Sigmoid colon (tissue), 7 donors: ENCODE measurements around the gene SUGP1. TPM values are rescaled to one million over a fixed set of nuclear protein-coding genes. Genes with fewer than 3 reads are reported as not detected.

ENCODE experiments used
- DNase-seq: peaks from one replicate; pipeline ENCODE4 v3.0.0-alpha.2; 2019
- H3K27ac ChIP-seq, 4 donors: fragments of 200-600 bp; sonication (generic); one replicate each; pipeline ENCODE4 v1.5.1; 2016 to 2019; ENCODE audit warnings: mild to moderate bottlenecking in 1 of 4
- H3K27me3 ChIP-seq, 3 donors: fragments of 200-600 bp; sonication (generic); one replicate each; pipeline ENCODE4 v1.5.1; 2019; ENCODE audit warnings: mild to moderate bottlenecking in 1 of 3
- H3K36me3 ChIP-seq, 4 donors: fragments of 200-600 bp; sonication (generic); one replicate each; pipeline ENCODE4 v1.5.1; 2016 to 2019
- H3K4me1 ChIP-seq, 4 donors: fragments of 200-600 bp; sonication (generic); one replicate each; pipeline ENCODE4 v1.5.1; 2017 to 2019
- H3K4me3 ChIP-seq, 4 donors: fragments of 200-600 bp; sonication (generic); one replicate each; pipeline ENCODE4 v1.5.1; 2017 to 2019; ENCODE audit warnings: mild to moderate bottlenecking in 2 of 4, moderate library complexity in 1 of 4
- H3K9me3 ChIP-seq, 4 donors: fragments of 200-600 bp in 3 of 4; sonication (generic) in 3 of 4; one replicate each; pipeline versions ENCODE4 v1.5.1 to v1.6.1; 2013 to 2019
- CTCF ChIP-seq, 4 experiments: fragments of 450-650 bp in 3 of 4; fragments of 200-600 bp in 1 of 4; IDR thresholded peaks; one replicate each; pipeline ENCODE4 v1.5.1; 2016 to 2019; ENCODE audit warnings: antibody characterized with exemption in 4 of 4, mild to moderate bottlenecking in 3 of 4, moderate library complexity in 2 of 4
- EP300 ChIP-seq, 4 donors: sonication (generic); formaldehyde crosslinking; IDR thresholded peaks; one replicate each; pipeline ENCODE4 v1.6.1; 2017; ENCODE audit warnings: antibody characterized with exemption in 4 of 4
- POLR2A ChIP-seq, 2 donors: fragments of 450-650 bp; IDR thresholded peaks; one replicate each; pipeline ENCODE4 v1.6.1; 2016; ENCODE audit warnings: antibody characterized with exemption in 2 of 2, mild to moderate bottlenecking in 2 of 2, moderate library complexity in 2 of 2
- POLR2AphosphoS5 ChIP-seq, 4 donors: sonication (generic); formaldehyde crosslinking; IDR thresholded peaks; one replicate each; pipeline ENCODE4 v1.6.1; 2017; ENCODE audit warnings: antibody characterized with exemption in 4 of 4
- WGBS, 2 donors: extraction: QIAGEN DNeasy Blood & Tissue Kit; methylation state at CpG; one replicate each; pipeline ENCODE4 v1.1.7; 2013; 5-methylcytosine and 5-hydroxymethylcytosine counted together
- intact Hi-C: fragments of 100-400 bp; cut with DNase I; formaldehyde crosslinking; loops from one replicate; pipeline ENCODE4 v1.15.1; 2023
- polyA plus RNA-seq, 3 donors: library from polyadenylated mRNA; stranded (reverse); fragments of 200-250 nt; gene quantifications; one replicate each; pipeline ENCODE4 v1.2.3, GENCODE V29; 2013
- total RNA-seq, 4 donors: library from RNA; depleted of rRNA; stranded (reverse); fragments of >200 nt; gene quantifications; one replicate each; pipeline ENCODE4 v1.1.0, GENCODE V29; 2016
- donor health status: healthy with polysubstance abuse.
- donor health status: Bipolar disorder and iron deficiency.
- donor health status: healthy.

Gene SUGP1
- total and polyA plus RNA-seq, 7 donors: 21.0 to 51.0 (median 32.1) TPM

- TF ChIP-seq EP300 (IDR thresholded peaks at IDR 0.05): no peak
- TF ChIP-seq POLR2AphosphoS5 (IDR thresholded peaks at IDR 0.05): no peak
- no peak for TF ChIP-seq POLR2A (IDR thresholded peaks at IDR 0.05)
- TF ChIP-seq CTCF (IDR thresholded peaks at IDR 0.05): no peak
- peaks cover 0 to 18% (median 16%) of the 10 kb centered on the region in 3 donors for H3K27me3 ChIP-seq
- peaks cover 31 to 46% (median 35%) of the 10 kb centered on the region in 4 donors for H3K36me3 ChIP-seq
These were observed 45.4 kb downstream of the SUGP1 start for GRCh38 chr19:19274716-19275565.

DNA sequence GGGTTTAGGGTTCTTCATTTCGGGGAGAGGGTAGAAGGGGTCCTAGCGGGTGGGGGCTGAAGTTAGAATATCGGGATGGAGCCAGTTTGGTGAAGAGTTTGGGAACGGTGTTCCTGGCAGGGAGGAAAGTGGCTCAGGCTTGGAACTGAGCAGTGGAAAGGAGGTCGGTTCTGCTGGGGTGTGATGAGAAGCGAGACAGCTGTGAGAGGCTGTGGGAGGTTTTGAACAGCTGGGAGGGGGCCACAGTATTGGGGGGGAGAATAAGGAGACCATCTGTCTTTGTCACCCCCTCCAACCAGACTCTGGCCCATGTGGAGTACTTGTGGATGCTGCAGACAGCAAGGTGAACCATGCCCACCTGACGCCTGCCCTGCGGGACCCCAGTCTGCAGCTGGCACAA, 46.2 kb downstream of the SUGP1 start:
- Histone ChIP-seq H3K27ac (no peak overlapping the region), H3K27me3 (peaks cover 0 to 18% (median 16%) of the 10 kb centered on the region in 3 donors), H3K4me1 (peaks cover 0 to 12% (median 9%) of the 10 kb centered on the region in 4 donors), H3K4me3 (no peak overlapping the region), H3K9me3 (no peaks in the 10 kb centered on the region), H3K36me3 (peaks cover 25 to 38% (median 28%) of the 10 kb centered on the region in 4 donors)
- intact Hi-C loops: no loop called here
- TF ChIP-seq CTCF (IDR thresholded peaks at IDR 0.05): no peak
- no peak for TF ChIP-seq POLR2A (IDR thresholded peaks at IDR 0.05)
- TF ChIP-seq EP300 (IDR thresholded peaks at IDR 0.05): no peak
- no peak for TF ChIP-seq POLR2AphosphoS5 (IDR thresholded peaks at IDR 0.05)
- DNase-seq: no peak
- WGBS, 2 donors: 88 to 89% methylated on average over 8 of the region's 8 CpGs

More at GRCh38 chr19:19274716-19275565, 45.4 kb downstream of the SUGP1 start:
- H3K27ac ChIP-seq: no peak overlapping the region
- no peak overlapping the region for H3K4me3 ChIP-seq
- H3K9me3 ChIP-seq: no peaks in the 10 kb centered on the region
- no peak for DNase-seq
- 58 to 69% methylated on average over 9 of the region's 9 CpGs for WGBS, 2 donors
- peaks cover 0 to 12% (median 9%) of the 10 kb centered on the region in 4 donors for H3K4me1 ChIP-seq
- intact Hi-C loops: no loop called here

- H3K27me3 ChIP-seq: peaks cover 0 to 18% (median 16%) of the 10 kb centered on the region in 3 donors
- no peak for DNase-seq
- TF ChIP-seq EP300 (IDR thresholded peaks at IDR 0.05): no peak
- no peak for TF ChIP-seq CTCF (IDR thresholded peaks at IDR 0.05)
- TF ChIP-seq POLR2AphosphoS5 (IDR thresholded peaks at IDR 0.05): no peak
- TF ChIP-seq POLR2A (IDR thresholded peaks at IDR 0.05): no peak
- WGBS, 2 donors: 79 to 89% methylated on average over 8 of the region's 8 CpGs
- no peak overlapping the region for H3K27ac ChIP-seq
- intact Hi-C loops: no loop called here
- no peaks in the 10 kb centered on the region for H3K9me3 ChIP-seq
- H3K4me3 ChIP-seq: no peak overlapping the region
- H3K4me1 ChIP-seq: peaks cover 0 to 12% (median 9%) of the 10 kb centered on the region in 4 donors
- peaks cover 9 to 17% (median 14%) of the 10 kb centered on the region in 4 donors for H3K36me3 ChIP-seq
These were observed 48.3 kb downstream of the SUGP1 start for GRCh38 chr19:19271828-19272599.

- TF ChIP-seq POLR2AphosphoS5 (IDR thresholded peaks at IDR 0.05) (no peak), EP300 (IDR thresholded peaks at IDR 0.05) (no peak), POLR2A (IDR thresholded peaks at IDR 0.05) (no peak), CTCF (IDR thresholded peaks at IDR 0.05) (no peak)
These were observed 49.3 kb downstream of the SUGP1 start for GRCh38 chr19:19270749-19271571.

More at GRCh38 chr19:19270749-19271571, 49.3 kb downstream of the SUGP1 start:
- H3K4me1 ChIP-seq: peaks cover 0 to 12% (median 9%) of the 10 kb centered on the region in 4 donors
- H3K27ac ChIP-seq: no peak overlapping the region
- peaks cover 0 to 18% (median 16%) of the 10 kb centered on the region in 3 donors for H3K27me3 ChIP-seq
- no peak for DNase-seq
- 90 to 93% methylated on average over 8 of the region's 8 CpGs for WGBS, 2 donors
- intact Hi-C loops: no loop called here
- H3K36me3 ChIP-seq: peaks cover 0 to 7% (median 5%) of the 10 kb centered on the region in 4 donors
- no peaks in the 10 kb centered on the region for H3K9me3 ChIP-seq
- H3K4me3 ChIP-seq: no peak overlapping the region
